Mesodermal cell (in vitro differentiated cells): ENCODE data around the gene PCDH15.

Source experiments
- H3K27ac ChIP-seq: 2 replicates; pipeline ENCODE4 v1.7.0; 2013; ENCODE audit warnings: mild to moderate bottlenecking, low read depth, low read length, moderate library complexity; ENCODE audit not compliant: severe bottlenecking
- H3K36me3 ChIP-seq: 2 replicates; pipeline ENCODE4 v1.7.1; 2013; ENCODE audit warnings: mild to moderate bottlenecking, low read length, moderate library complexity; ENCODE audit not compliant: control insufficient read depth, insufficient read depth
- H3K4me1 ChIP-seq: one replicate; pipeline ENCODE4 v1.7.1; 2013; ENCODE audit warnings: mild to moderate bottlenecking, low read length; ENCODE audit not compliant: insufficient read depth, control insufficient read depth, poor library complexity, severe bottlenecking
- H3K4me3 ChIP-seq: 2 replicates; pipeline ENCODE4 v1.7.0; 2013; ENCODE audit warnings: low read length, control low read depth, mild to moderate bottlenecking; ENCODE audit not compliant: insufficient read depth, poor library complexity, severe bottlenecking; ENCODE audit errors: extremely low read depth
- H3K9me3 ChIP-seq: 2 replicates; pipeline ENCODE4 v1.7.1; 2013; ENCODE audit warnings: mild to moderate bottlenecking, low read length, moderate library complexity; ENCODE audit not compliant: control insufficient read depth
- WGBS, 2 experiments: methylation state at CpG; one replicate each; pipeline ENCODE4 v1.1.5; 2013; ENCODE audit warnings: missing lambda C conversion rate in 2 of 2; ENCODE audit not compliant: insufficient coverage in 2 of 2; 5-methylcytosine and 5-hydroxymethylcytosine counted together

The PCDH15 gene

GRCh38 chr10:54485971-54486370 lies 315.1 kb downstream of the PCDH15 start:
- 67 to 87% methylated on average over 1 to 2 of the region's 2 CpGs for WGBS, 2 experiments
- Histone ChIP-seq H3K4me1 (no peaks in the 10 kb centered on the region), H3K36me3 (no peaks in the 10 kb centered on the region), H3K4me3 (no peak overlapping the region), H3K27ac (no peak overlapping the region), H3K9me3 (no peaks in the 10 kb centered on the region)

- Histone ChIP-seq H3K4me1 (no peaks in the 10 kb centered on the region), H3K36me3 (no peaks in the 10 kb centered on the region), H3K9me3 (no peaks in the 10 kb centered on the region), H3K27ac (no peak overlapping the region), H3K4me3 (no peak overlapping the region)
- no CpG with 5 or more reads among the region's 1 CpG for WGBS, 2 experiments
Measured at GRCh38 chr10:54484186-54484585, 316.8 kb downstream of the PCDH15 start.

- no peaks in the 10 kb centered on the region for H3K9me3 ChIP-seq
- H3K4me1 ChIP-seq, result no peaks in the 10 kb centered on the region
- no peak overlapping the region for H3K4me3 ChIP-seq
- no peak overlapping the region for H3K27ac ChIP-seq
- WGBS, 2 experiments, result no CpG with 5 or more reads among the region's 3 CpGs
- H3K36me3 ChIP-seq, result no peaks in the 10 kb centered on the region
Measured at GRCh38 chr10:54478601-54479000, 322.4 kb downstream of the PCDH15 start.

- no peak overlapping the region for H3K4me3 ChIP-seq
- no peaks in the 10 kb centered on the region for H3K36me3 ChIP-seq
- no peaks in the 10 kb centered on the region for H3K4me1 ChIP-seq
- H3K27ac ChIP-seq, result no peak overlapping the region
- no peaks in the 10 kb centered on the region for H3K9me3 ChIP-seq
- no CpG with 5 or more reads among the region's 4 CpGs for WGBS, 2 experiments
Measured at GRCh38 chr10:54477738-54478137, 323.3 kb downstream of the PCDH15 start.

- no peak overlapping the region for H3K27ac ChIP-seq
Measured at GRCh38 chr10:54470324-54470631, 330.8 kb downstream of the PCDH15 start.

GRCh38 chr10:54469587-54470323 lies 331.3 kb downstream of the PCDH15 start:
- Histone ChIP-seq H3K4me3 (no peak overlapping the region), H3K27ac (no peak overlapping the region), H3K36me3 (no peaks in the 10 kb centered on the region), H3K4me1 (no peaks in the 10 kb centered on the region), H3K9me3 (no peaks in the 10 kb centered on the region)
- WGBS, 2 experiments, result 89 to 96% methylated on average over 7 to 8 of the region's 8 CpGs

More at GRCh38 chr10:54470324-54470631, 330.8 kb downstream of the PCDH15 start:
- no peaks in the 10 kb centered on the region for H3K4me1 ChIP-seq
- no peaks in the 10 kb centered on the region for H3K9me3 ChIP-seq
- no peaks in the 10 kb centered on the region for H3K36me3 ChIP-seq
- no peak overlapping the region for H3K4me3 ChIP-seq
- no CpG with 5 or more reads among the region's 1 CpG for WGBS, 2 experiments

- no peaks in the 10 kb centered on the region for H3K9me3 ChIP-seq
- H3K27ac ChIP-seq, result no peak overlapping the region
- no peaks in the 10 kb centered on the region for H3K36me3 ChIP-seq
- H3K4me1 ChIP-seq, result no peaks in the 10 kb centered on the region
- WGBS, 2 experiments, result no CpG with 5 or more reads among the region's 1 CpG
- H3K4me3 ChIP-seq, result no peak overlapping the region
Measured at GRCh38 chr10:54454271-54454670, 346.8 kb downstream of the PCDH15 start.

- Histone ChIP-seq H3K36me3 (no peaks in the 10 kb centered on the region), H3K27ac (no peak overlapping the region), H3K4me3 (no peak overlapping the region), H3K9me3 (no peaks in the 10 kb centered on the region), H3K4me1 (no peaks in the 10 kb centered on the region)
- WGBS, 2 experiments, result 100% methylated on average over 1 of the region's 1 CpG; no CpG with 5 or more reads in 1 of the 2 experiments
Measured at GRCh38 chr10:54449056-54449455, 352.0 kb downstream of the PCDH15 start.

- WGBS, 2 experiments, result 93 to 100% methylated on average over 2 to 3 of the region's 4 CpGs
Measured at GRCh38 chr10:54444170-54444569, 356.9 kb downstream of the PCDH15 start.

GRCh38 chr10:54441275-54441674 lies 359.8 kb downstream of the PCDH15 start:
- Histone ChIP-seq H3K27ac (no peak overlapping the region), H3K4me3 (no peak overlapping the region)

More at GRCh38 chr10:54444170-54444569, 356.9 kb downstream of the PCDH15 start:
- Histone ChIP-seq H3K27ac (no peak overlapping the region), H3K36me3 (no peaks in the 10 kb centered on the region), H3K4me3 (no peak overlapping the region), H3K9me3 (no peaks in the 10 kb centered on the region), H3K4me1 (no peaks in the 10 kb centered on the region)

GRCh38 chr10:54434782-54435181 lies 366.2 kb downstream of the PCDH15 start:
- H3K4me1 ChIP-seq, result no peaks in the 10 kb centered on the region
- no peaks in the 10 kb centered on the region for H3K36me3 ChIP-seq
- H3K27ac ChIP-seq, result no peak overlapping the region
- H3K4me3 ChIP-seq, result no peak overlapping the region
- H3K9me3 ChIP-seq, result no peaks in the 10 kb centered on the region

More at GRCh38 chr10:54441275-54441674, 359.8 kb downstream of the PCDH15 start:
- H3K9me3 ChIP-seq, result no peaks in the 10 kb centered on the region
- H3K36me3 ChIP-seq, result no peaks in the 10 kb centered on the region
- H3K4me1 ChIP-seq, result no peaks in the 10 kb centered on the region
- WGBS, 2 experiments, result no CpG with 5 or more reads among the region's 2 CpGs
